Body of pancreas (tissue), 4 donors: ENCODE results near the gene GPR151.

Experiments
- CTCF ChIP-seq, 7 experiments: fragments of 450-650 bp in 4 of 7; fragments of 200-600 bp in 3 of 7; sonication (generic) in 3 of 7; IDR thresholded peaks; one replicate each; pipeline ENCODE4 v1.5.1; 2016 to 2019; ENCODE audit warnings: antibody characterized with exemption in 7 of 7
- POLR2A ChIP-seq, 3 donors: fragments of 450-650 bp; IDR thresholded peaks; one replicate each; pipeline ENCODE4 v1.6.1; 2016; ENCODE audit warnings: antibody characterized with exemption in 3 of 3, mild to moderate bottlenecking in 2 of 3

DNA sequence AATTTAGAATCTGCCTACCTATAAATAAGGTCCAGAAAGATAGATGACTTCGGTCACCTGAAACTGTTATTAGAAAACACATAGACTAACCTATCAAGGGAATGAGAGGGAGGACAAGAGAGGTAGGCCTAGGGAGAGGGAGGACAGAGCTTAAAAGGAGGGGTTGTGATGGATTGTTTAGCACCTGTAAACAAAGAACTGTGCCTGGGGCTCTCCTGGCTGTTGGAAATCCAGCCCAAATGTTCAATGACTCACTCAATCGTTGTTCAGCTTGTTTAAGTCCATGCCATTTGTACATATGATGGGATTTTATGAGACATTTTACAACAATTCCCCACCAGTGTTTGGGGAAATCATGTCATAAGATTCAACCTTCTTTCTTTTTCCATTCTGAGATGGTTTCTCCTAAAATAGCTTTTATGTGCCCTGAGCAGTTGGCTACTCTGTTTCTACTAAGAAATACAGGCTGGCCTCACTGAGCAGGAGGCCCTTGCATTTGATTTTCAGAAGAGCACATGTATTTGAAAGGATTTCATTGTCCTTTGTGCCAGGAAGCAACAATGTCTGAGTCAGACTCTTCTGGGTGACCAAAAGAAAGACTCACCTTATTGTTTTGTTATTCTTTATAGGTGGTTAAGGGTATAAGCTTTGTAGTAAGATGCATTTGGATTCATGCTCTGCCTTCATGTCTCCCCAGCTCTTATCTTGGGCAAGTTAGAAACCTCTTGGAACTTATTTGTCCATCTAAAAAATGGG lies 48.2 kb upstream of the GPR151 start:
- TF ChIP-seq CTCF (IDR thresholded peaks at IDR 0.05) (no peak), POLR2A (IDR thresholded peaks at IDR 0.05) (no peak)
